Measurements from ENCODE around the gene EPHA2.

- TF ChIP-seq CTCF (IDR thresholded peaks at IDR 0.05) (no peak), POLR2AphosphoS5 (IDR thresholded peaks at IDR 0.05; ENCODE audit: insufficient read depth in 1 of 2, low read depth in 1 of 2) (no peak), POLR2A (IDR thresholded peaks at IDR 0.05) (no peak)
Observed at GRCh38 chr1:16191916-16192546, 36.2 kb upstream of the EPHA2 start.
